NCI-H146 treated with DMSO at 0.1 percent for 48 hours (cell line): ENCODE measurements around the gene HNRNPLL.
"Not testable (repeated sequence)": the region's sequence is repeated elsewhere in the genome, so short reads cannot be mapped to it uniquely, and the experiment has no call there.

ENCODE experiments used
- DNase-seq: peaks from one replicate; lab custom pipeline; 2025; ENCODE audit not compliant: unreplicated experiment; lab: John Stamatoyannopoulos, UW

Gene HNRNPLL

GRCh38 chr2:38620282-38620977, 17.7 kb upstream of the HNRNPLL start:
- no peak for DNase-seq

DNA sequence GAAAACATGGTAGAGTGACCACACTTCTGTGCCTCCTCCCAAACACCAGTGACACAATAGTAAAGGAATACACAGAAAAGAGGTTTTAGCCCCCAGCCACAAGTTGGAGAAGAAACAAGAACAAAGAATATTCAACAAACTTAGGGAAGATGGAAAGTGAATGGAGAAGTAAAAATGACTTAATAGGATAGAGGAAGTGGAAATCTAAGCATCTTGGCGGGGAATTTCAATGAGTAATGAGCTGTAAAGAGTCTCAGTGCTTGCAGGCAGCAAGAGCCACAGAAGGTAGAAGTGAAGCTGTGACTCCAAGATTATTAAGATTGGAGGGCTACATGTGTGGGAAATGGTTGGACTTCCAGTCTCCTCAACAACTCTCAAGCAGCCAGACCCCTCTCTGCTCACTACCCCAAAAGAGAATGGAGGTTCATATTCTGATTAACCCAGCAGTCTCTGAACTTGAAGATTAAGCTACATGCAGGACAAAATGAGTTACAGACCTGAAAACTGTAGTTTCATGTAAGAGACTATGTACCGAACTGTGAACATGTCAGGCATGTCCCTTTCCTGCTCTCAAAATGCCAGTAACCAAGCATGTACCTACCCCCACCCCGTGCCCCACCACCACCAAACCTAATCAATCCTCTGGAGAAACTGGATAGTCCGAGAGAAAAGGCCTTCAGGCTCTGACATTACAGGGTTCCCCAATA, 16.9 kb upstream of the HNRNPLL start:
- no peak for DNase-seq

DNA sequence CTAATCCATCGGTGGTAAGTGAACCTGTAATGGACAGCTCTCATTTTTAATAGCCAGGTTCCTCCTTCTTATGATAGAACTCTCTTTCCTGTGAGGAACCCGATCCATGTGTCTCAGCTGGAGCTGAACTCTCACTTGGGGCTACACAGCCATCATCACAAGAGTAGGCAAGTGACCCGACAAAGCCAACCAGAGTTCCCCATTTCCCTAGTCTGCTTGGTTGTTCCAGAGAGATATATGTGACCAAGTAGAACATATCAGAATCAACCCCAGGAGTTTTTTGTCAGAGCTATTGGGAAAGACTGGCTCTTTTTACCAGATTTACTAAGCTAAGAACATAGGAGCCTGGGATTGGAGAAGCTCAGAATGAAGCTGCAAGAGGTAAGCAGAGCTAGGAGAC, 14.6 kb upstream of the HNRNPLL start:
- DNase-seq, result no peak

- no peak for DNase-seq
Observed at GRCh38 chr2:38615237-38615636, 12.5 kb upstream of the HNRNPLL start.

GRCh38 chr2:38613849-38614213, 11.1 kb upstream of the HNRNPLL start:
- no peak for DNase-seq

DNA sequence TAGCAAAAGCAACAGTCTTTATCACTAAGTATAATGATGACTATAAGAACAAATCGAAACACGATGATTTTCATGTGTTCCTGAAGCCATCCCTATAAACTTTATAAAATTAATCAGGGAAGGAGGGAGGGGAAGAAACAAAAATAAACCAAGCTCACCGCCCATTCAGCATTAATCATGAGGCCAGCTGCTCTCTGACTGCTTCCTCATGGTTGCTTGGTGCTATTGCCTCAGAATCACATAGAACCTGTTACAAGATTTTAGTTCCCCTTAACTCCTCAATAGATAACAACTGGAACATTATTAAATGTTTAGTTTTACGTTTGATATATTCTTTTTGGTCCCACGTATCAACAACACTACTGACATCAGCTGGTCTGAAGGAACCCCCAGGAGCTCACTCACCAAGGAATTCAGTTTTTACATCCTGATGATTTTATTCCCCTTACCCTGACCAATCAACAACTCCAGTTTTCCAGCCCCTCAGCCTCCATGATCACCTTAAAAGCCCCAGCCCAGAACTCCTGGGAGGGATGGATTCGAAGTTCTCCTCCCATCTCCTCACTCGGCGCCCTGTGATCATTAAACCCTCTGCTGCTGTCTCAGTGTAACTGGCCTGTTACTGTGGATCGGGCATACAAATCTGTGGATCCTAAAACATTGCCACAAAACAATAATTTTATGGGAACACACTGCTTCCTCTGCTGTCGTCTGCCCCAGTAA, 10.6 kb upstream of the HNRNPLL start:
- DNase-seq, result no peak

GRCh38 chr2:38610851-38611801, 8.4 kb upstream of the HNRNPLL start:
- DNase-seq, result no peak

DNA sequence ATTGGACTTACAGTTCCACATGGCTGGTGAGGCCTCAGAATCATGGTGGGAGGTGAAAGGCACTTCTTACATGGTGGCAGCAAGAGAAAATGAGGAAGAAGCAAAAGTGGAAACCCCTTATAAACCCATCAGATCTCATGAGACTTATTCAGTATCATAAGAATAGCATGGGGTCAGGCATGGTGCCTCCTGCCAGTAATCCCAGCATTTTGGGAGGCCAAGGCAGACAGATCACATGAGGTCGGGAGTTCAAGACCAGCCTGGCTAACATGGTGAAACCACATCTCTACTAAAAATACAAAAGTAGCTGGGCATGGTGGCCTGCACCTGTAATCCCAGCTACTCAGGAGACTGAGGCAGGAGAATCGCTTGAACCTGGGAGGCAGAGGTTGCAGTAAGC, 6.5 kb upstream of the HNRNPLL start:
- DNase-seq, result not testable (repeated sequence)

DNA sequence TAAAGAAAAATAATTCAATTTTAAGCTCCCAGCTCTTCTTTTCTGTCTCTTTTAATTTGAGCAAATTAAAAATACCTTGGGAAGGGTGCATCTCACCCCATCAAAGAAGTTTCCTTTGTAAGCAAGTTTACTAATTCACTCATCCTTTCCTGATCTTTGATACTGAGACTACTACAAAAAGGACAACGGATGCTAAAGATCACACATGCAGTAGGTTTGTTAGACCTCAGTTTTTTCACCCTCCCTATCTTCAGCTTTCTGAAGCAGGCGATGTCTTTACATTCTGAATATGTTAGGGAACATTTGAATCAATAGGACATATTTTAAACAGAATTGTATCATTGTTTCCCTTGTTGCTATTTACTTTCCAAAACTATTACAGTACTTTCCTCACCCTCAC, 6.0 kb upstream of the HNRNPLL start:
- no peak for DNase-seq

DNA sequence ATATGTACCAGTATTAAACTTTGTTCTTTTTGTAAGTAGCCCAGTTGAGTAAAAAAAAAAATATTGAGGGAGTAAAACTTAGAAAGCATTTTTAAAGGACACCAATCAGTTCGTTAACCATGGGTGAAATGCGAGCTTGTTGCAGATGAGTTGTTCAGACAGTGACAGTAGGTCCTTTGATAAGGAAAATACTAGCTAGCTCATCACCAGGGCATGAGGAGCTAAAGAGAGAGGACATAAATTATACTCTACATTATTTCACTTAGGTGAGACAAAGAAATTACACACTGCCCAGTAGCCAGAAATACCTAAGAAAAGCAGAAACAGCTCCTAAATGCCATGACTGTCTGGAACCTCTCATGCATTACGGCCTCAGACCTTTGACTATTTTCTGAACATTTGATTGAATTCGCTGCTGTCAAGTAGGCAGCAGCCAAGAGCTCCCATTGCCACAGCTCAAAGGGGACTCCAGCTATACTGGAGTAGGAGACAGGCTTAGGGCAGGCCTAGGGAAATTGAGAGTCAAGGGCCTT, 2.6 kb upstream of the HNRNPLL start:
- DNase-seq, result no peak

- peak; percentile 71 for DNase-seq
Observed at GRCh38 chr2:38603402-38604290, 918 bp upstream of the HNRNPLL start.

- DNase-seq, result peak; percentile 10
Observed at GRCh38 chr2:38602136-38602731, 494 bp downstream of the HNRNPLL start.

DNA sequence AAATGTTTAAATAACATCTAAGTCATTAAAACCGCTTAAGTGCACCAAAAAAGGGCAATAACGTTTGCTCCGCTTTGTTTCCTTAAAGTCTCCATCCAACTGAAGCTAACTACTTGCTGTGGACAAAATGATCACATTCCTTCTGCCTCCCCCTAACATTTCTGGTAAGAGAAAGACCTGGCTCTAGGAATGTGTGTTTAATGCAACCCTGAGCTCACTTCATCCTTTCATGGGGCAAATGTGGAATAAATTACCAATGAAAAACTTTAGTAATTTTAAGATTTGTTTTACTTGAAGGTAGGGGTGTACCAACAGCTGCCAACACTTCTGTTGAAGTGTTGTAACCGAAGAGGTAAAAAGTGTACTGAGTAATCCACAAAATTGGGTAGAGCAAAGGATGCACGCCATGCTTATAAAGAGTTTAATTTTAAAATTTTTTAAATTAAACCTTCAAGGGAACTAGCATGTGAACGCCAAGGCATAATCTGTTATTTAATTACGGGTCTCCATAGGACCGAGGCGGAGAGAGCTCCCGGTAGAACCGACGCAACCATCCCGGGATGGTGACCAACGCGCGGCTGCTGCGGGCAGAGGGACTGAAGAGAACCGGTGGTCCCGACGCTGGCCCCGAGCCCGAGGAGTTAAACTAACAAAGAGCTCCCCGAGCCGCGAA, 1.1 kb downstream of the HNRNPLL start:
- DNase-seq, result peak; percentile 20

- no peak for DNase-seq
Observed at GRCh38 chr2:38600921-38601455, 1.7 kb downstream of the HNRNPLL start.

GRCh38 chr2:38600242-38600891, 2.4 kb downstream of the HNRNPLL start:
- no peak for DNase-seq

- DNase-seq, result no peak
Observed at GRCh38 chr2:38599706-38600105, 3.0 kb downstream of the HNRNPLL start.

DNA sequence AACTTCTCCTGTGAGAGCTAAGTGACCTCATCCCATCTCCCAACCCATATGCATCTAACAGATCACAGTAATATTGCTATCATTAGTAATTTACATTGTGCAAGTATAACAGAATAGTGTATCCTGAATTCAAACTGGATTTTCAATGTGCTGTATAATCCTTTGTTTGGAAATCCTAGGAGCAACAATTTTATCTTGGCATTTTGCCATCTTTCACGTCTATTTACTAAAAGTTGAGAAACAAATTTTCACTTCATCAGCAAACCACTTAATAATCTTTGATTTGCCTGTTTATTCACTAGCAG, 3.8 kb downstream of the HNRNPLL start:
- no peak for DNase-seq
